Activated CD4-positive, CD25-positive, alpha-beta regulatory T cell treated with anti-CD3 and anti-CD28 coated beads, Interleukin-2, amount 50 U/mL, for 72 hours (primary cell): ENCODE measurements around the gene C11orf98.
"Not testable (repeated sequence)": the region's sequence is repeated elsewhere in the genome, so short reads cannot be mapped to it uniquely, and the experiment has no call there.

Experiments
- DNase-seq: peaks from one replicate; pipeline ENCODE4 v3.0.0; 2021

C11orf98 gene

GRCh38 chr11:62665075-62665598 lies at the start of gene C11orf98, which contains the start of gene CSKMT:
Gene C11orf98 (minus strand): TSS chr11:62665210. CDS start chr11:62665169, 41 bp downstream.
Gene CSKMT (plus strand): TSS chr11:62665312. CDS start chr11:62665880, 568 bp downstream.
- DNase-seq, result peak; percentile 96

- no peak for DNase-seq
Measured at GRCh38 chr11:62713343-62713742, 48.3 kb upstream of the C11orf98 start.

GRCh38 chr11:62712861-62713260 lies 47.9 kb upstream of the C11orf98 start:
- no peak for DNase-seq

GRCh38 chr11:62712276-62712812 lies 47.3 kb upstream of the C11orf98 start:
- DNase-seq, result no peak

- no peak for DNase-seq
Measured at GRCh38 chr11:62710001-62710345, 45.0 kb upstream of the C11orf98 start.

GRCh38 chr11:62709247-62710000 lies 44.4 kb upstream of the C11orf98 start:
- peak; percentile 86 for DNase-seq

GRCh38 chr11:62708793-62709192 lies 43.8 kb upstream of the C11orf98 start:
- DNase-seq, result peak; percentile 52

GRCh38 chr11:62708392-62708791 lies 43.4 kb upstream of the C11orf98 start:
- no peak for DNase-seq

- DNase-seq, result no peak
Measured at GRCh38 chr11:62707277-62707861, 42.4 kb upstream of the C11orf98 start, which contains the start of the genes BSCL2 and GNG3. Gene BSCL2 (minus strand): TSS chr11:62707424. CDS start chr11:62707195, 229 bp downstream. Gene GNG3 (plus strand): TSS chr11:62707676. CDS start chr11:62708296, 620 bp downstream.

- no peak for DNase-seq
Measured at GRCh38 chr11:62706850-62707247, 41.8 kb upstream of the C11orf98 start.

GRCh38 chr11:62705880-62706849 lies 41.2 kb upstream of the C11orf98 start:
- peak; percentile 91 for DNase-seq

GRCh38 chr11:62705413-62705812 lies 40.4 kb upstream of the C11orf98 start:
- no peak for DNase-seq

- not testable (repeated sequence) for DNase-seq
Measured at GRCh38 chr11:62703921-62704320, 38.9 kb upstream of the C11orf98 start.

- DNase-seq, result no peak
Measured at GRCh38 chr11:62702246-62702645, 37.2 kb upstream of the C11orf98 start.

GRCh38 chr11:62694455-62695167 lies 29.6 kb upstream of the C11orf98 start:
- peak; percentile 72 for DNase-seq

- DNase-seq, result not testable (repeated sequence)
Measured at GRCh38 chr11:62693624-62694023, 28.6 kb upstream of the C11orf98 start.

- no peak for DNase-seq
Measured at GRCh38 chr11:62689421-62690183, 24.6 kb upstream of the C11orf98 start, which contains the start of gene LRRN4CL. Gene LRRN4CL (minus strand): TSS chr11:62689530. CDS start chr11:62688508, 1,022 bp downstream.

- DNase-seq, result no peak
Measured at GRCh38 chr11:62688491-62688890, 23.5 kb upstream of the C11orf98 start.

- DNase-seq, result no peak
Measured at GRCh38 chr11:62687508-62688396, 22.7 kb upstream of the C11orf98 start.

- no peak for DNase-seq
Measured at GRCh38 chr11:62682518-62682917, 17.5 kb upstream of the C11orf98 start.
